ENCODE measurements around the gene PDCD1LG2. TPM values are rescaled to one million over a fixed set of nuclear protein-coding genes. Genes with fewer than 3 reads are reported as not detected.

Gene PDCD1LG2
- total RNA-seq, 4 donors from 2014 or later: 0.27 to 0.64 TPM; not detected in 2

GRCh38 chr9:5593904-5594303 lies 83.6 kb downstream of the PDCD1LG2 start:
- intact Hi-C loops (cut with DNase I; ENCODE audit: low total_unique reads): no loop called here
- Histone ChIP-seq H3K27ac (no peak overlapping the region), H3K4me1 (peaks cover 0 to 3% (median 0%) of the 10 kb centered on the region in 4 donors), H3K27me3 (no peaks in the 10 kb centered on the region), H3K4me3 (no peak overlapping the region), H3K36me3 (no peaks in the 10 kb centered on the region), H3K9me3 (no peaks in the 10 kb centered on the region)
- in situ Hi-C loops (cut with MboI; ENCODE audit: low pct_ligation_motif_present in 1 of 4, low pct_unique_long_range_greater_than_20kb in 1 of 4, low sequenced_read_pairs in 3 of 4): loop anchor here (10.0 to 25.0 kb wide), 7 partner anchors 139 to 839 kb away; partner anchors contain the start of genes INSL6 (in 3 of the 4), CD274 (in 1 of the 4) and RLN2 (in 1 of the 4)
- TF ChIP-seq CTCF (IDR thresholded peaks at IDR 0.05) (no peak), EP300 (IDR thresholded peaks at IDR 0.05; ENCODE audit: low read depth) (no peak), POLR2AphosphoS5 (IDR thresholded peaks at IDR 0.05) (no peak), POLR2A (IDR thresholded peaks at IDR 0.05) (no peak)
- WGBS, 2 donors (ENCODE audit: low coverage in 1 of 2): 63 to 67% methylated on average over 2 of the region's 2 CpGs
- no peak for DNase-seq

- no peaks in the 10 kb centered on the region for H3K9me3 ChIP-seq
- 73 to 77% methylated on average over 2 of the region's 2 CpGs for WGBS, 2 donors (ENCODE audit: low coverage in 1 of 2)
- H3K27me3 ChIP-seq: no peaks in the 10 kb centered on the region
- H3K4me3 ChIP-seq: no peak overlapping the region
- in situ Hi-C loops (cut with MboI; ENCODE audit: low pct_ligation_motif_present in 1 of 4, low pct_unique_long_range_greater_than_20kb in 1 of 4, low sequenced_read_pairs in 3 of 4): loop anchor here (10.0 to 25.0 kb wide), 7 partner anchors 141 to 841 kb away; partner anchors contain the start of genes INSL6 (in 3 of the 4), CD274 (in 1 of the 4) and RLN2 (in 1 of the 4)
- H3K27ac ChIP-seq: no peak overlapping the region
- DNase-seq: no peak
- intact Hi-C loops (cut with DNase I; ENCODE audit: low total_unique reads): no loop called here
- TF ChIP-seq CTCF (IDR thresholded peaks at IDR 0.05) (no peak), POLR2A (IDR thresholded peaks at IDR 0.05) (no peak), POLR2AphosphoS5 (IDR thresholded peaks at IDR 0.05) (no peak), EP300 (IDR thresholded peaks at IDR 0.05; ENCODE audit: low read depth) (no peak)
- no peaks in the 10 kb centered on the region for H3K4me1 ChIP-seq
- H3K36me3 ChIP-seq: no peaks in the 10 kb centered on the region
These were observed 85.8 kb downstream of the PDCD1LG2 start for GRCh38 chr9:5596173-5596572.

GRCh38 chr9:5608298-5609225 lies 98.2 kb downstream of the PDCD1LG2 start:
- in situ Hi-C loops (cut with MboI; ENCODE audit: low pct_ligation_motif_present in 1 of 4, low pct_unique_long_range_greater_than_20kb in 1 of 4, low sequenced_read_pairs in 3 of 4) (loop anchor here in 2 of 4 donors (25.0 kb wide), 2 partner anchors 171 to 621 kb away; partner anchors contain the start of genes JAK2 (in 2 of the 2) and PLGRKT (in 1 of the 2)), intact Hi-C loops (cut with DNase I; ENCODE audit: low total_unique reads) (no loop called here)
- Histone ChIP-seq H3K27ac (peak overlapping the region in 2 of 4 donors; percentile 23 to 40), H3K4me3 (peak overlapping the region in 3 of 4 donors; percentile 6 to 23 (median 18)), H3K4me1 (no peaks in the 10 kb centered on the region), H3K27me3 (no peaks in the 10 kb centered on the region), H3K9me3 (no peaks in the 10 kb centered on the region), H3K36me3 (no peaks in the 10 kb centered on the region)
- TF ChIP-seq POLR2AphosphoS5 (IDR thresholded peaks at IDR 0.05) (no peak), POLR2A (IDR thresholded peaks at IDR 0.05) (no peak), EP300 (IDR thresholded peaks at IDR 0.05; ENCODE audit: low read depth) (no peak), CTCF (IDR thresholded peaks at IDR 0.05) (no peak)
- DNase-seq: no peak
- WGBS, 2 donors (ENCODE audit: low coverage in 1 of 2): 49 to 62% methylated on average over 4 to 6 of the region's 6 CpGs

- no peak for DNase-seq
- no peaks in the 10 kb centered on the region for H3K4me1 ChIP-seq
- H3K4me3 ChIP-seq: peak overlapping the region in 1 of 4 donors; percentile 18
- no peaks in the 10 kb centered on the region for H3K27me3 ChIP-seq
- in situ Hi-C loops (cut with MboI; ENCODE audit: low pct_ligation_motif_present in 1 of 4, low pct_unique_long_range_greater_than_20kb in 1 of 4, low sequenced_read_pairs in 3 of 4): loop anchor here in 2 of 4 donors (25.0 kb wide), 2 partner anchors 172 to 622 kb away; partner anchors contain the start of genes JAK2 (in 2 of the 2) and PLGRKT (in 1 of the 2)
- TF ChIP-seq POLR2AphosphoS5 (IDR thresholded peaks at IDR 0.05) (no peak), EP300 (IDR thresholded peaks at IDR 0.05; ENCODE audit: low read depth) (no peak), CTCF (IDR thresholded peaks at IDR 0.05) (no peak), POLR2A (IDR thresholded peaks at IDR 0.05) (no peak)
- H3K27ac ChIP-seq: peak overlapping the region in 2 of 4 donors; percentile 23 to 40
- intact Hi-C loops (cut with DNase I; ENCODE audit: low total_unique reads): no loop called here
- H3K9me3 ChIP-seq: no peaks in the 10 kb centered on the region
- H3K36me3 ChIP-seq: no peaks in the 10 kb centered on the region
- WGBS, 2 donors (ENCODE audit: low coverage in 1 of 2): 64 to 68% methylated on average over 3 of the region's 3 CpGs
These were observed 98.9 kb downstream of the PDCD1LG2 start for GRCh38 chr9:5609226-5609596.
